Osteoblast (primary cell): Measurements from ENCODE around the gene AQP12A. TPM values are rescaled to one million over a fixed set of nuclear protein-coding genes. Genes with fewer than 3 reads are reported as not detected.

ENCODE experiments used
- DNase-seq: peaks from one replicate; pipeline ENCODE4 v3.0.0; 2011; ENCODE audit warnings: low spot score, mixed read lengths; ENCODE audit not compliant: insufficient read length; ENCODE audit errors: missing footprints
- H2AFZ ChIP-seq: 2 replicates; pipeline ENCODE4 v1.6.0; 2011; ENCODE audit warnings: mild to moderate bottlenecking, low read length
- H3K27ac ChIP-seq: 2 replicates; pipeline ENCODE4 v1.5.1; 2011; ENCODE audit warnings: mild to moderate bottlenecking, low read depth, low read length, moderate library complexity
- H3K27me3 ChIP-seq: 2 replicates; pipeline ENCODE4 v1.6.0; 2012; ENCODE audit warnings: mild to moderate bottlenecking, control low read depth, inconsistent platforms, low read length, moderate library complexity; ENCODE audit not compliant: insufficient read depth
- H3K36me3 ChIP-seq: 2 replicates; pipeline ENCODE4 v1.5.1; 2011; ENCODE audit warnings: mild to moderate bottlenecking, low read length, control low read depth, moderate library complexity; ENCODE audit not compliant: insufficient read depth
- H3K4me1 ChIP-seq: 2 replicates; pipeline ENCODE4 v1.5.1; 2011; ENCODE audit warnings: mild to moderate bottlenecking, low read length, control low read depth, moderate library complexity; ENCODE audit not compliant: insufficient read depth
- H3K4me2 ChIP-seq: 2 replicates; pipeline ENCODE4 v1.6.0; 2011; ENCODE audit warnings: mild to moderate bottlenecking, low read length; ENCODE audit not compliant: insufficient read depth
- H3K4me3 ChIP-seq: fragments of 200-600 bp; sonication (generic); 3 replicates; pipeline ENCODE4 v1.5.1; 2012; ENCODE audit warnings: mild to moderate bottlenecking, low read length, inconsistent platforms; ENCODE audit not compliant: insufficient read depth
- H3K79me2 ChIP-seq: 2 replicates; pipeline ENCODE4 v1.6.0; 2012; ENCODE audit warnings: mild to moderate bottlenecking, low read length, control low read depth, inconsistent platforms; ENCODE audit not compliant: insufficient read depth
- H3K9me3 ChIP-seq: 2 replicates; pipeline ENCODE4 v1.5.1; 2011; ENCODE audit warnings: low read depth, low read length, control low read depth
- H4K20me1 ChIP-seq: 2 replicates; pipeline ENCODE4 v1.6.0; 2012; ENCODE audit warnings: mild to moderate bottlenecking, low read length, control low read depth; ENCODE audit not compliant: insufficient read depth
- total RNA-seq: library from RNA; depleted of rRNA; stranded (reverse); fragments of >200 nt; gene quantifications from 2 replicates; pipeline ENCODE4 v1.2.3, GENCODE V29; 2012
- TF ChIP-seq, protein P1 (sequence below): IDR thresholded peaks from 2 replicates; pipeline ENCODE4 v1.5.1; 2011; ENCODE audit warnings: mild to moderate bottlenecking, low read depth, low read length, moderate library complexity; ENCODE audit errors: extremely low read depth

Gene AQP12A
- total RNA-seq, 1 donor, result not detected

GRCh38 chr2:240728361-240728760 is 36.7 kb downstream of the AQP12A start:
- no peak overlapping the region for H3K4me3 ChIP-seq
- no peaks in the 10 kb centered on the region for H3K79me2 ChIP-seq
- no peak for DNase-seq
- H3K4me2 ChIP-seq, result no peak overlapping the region
- H3K4me1 ChIP-seq, result no peaks in the 10 kb centered on the region
- no peaks in the 10 kb centered on the region for H4K20me1 ChIP-seq
- peaks cover 9% of the 10 kb centered on the region for H3K27me3 ChIP-seq
- TF ChIP-seq, protein P1, sequence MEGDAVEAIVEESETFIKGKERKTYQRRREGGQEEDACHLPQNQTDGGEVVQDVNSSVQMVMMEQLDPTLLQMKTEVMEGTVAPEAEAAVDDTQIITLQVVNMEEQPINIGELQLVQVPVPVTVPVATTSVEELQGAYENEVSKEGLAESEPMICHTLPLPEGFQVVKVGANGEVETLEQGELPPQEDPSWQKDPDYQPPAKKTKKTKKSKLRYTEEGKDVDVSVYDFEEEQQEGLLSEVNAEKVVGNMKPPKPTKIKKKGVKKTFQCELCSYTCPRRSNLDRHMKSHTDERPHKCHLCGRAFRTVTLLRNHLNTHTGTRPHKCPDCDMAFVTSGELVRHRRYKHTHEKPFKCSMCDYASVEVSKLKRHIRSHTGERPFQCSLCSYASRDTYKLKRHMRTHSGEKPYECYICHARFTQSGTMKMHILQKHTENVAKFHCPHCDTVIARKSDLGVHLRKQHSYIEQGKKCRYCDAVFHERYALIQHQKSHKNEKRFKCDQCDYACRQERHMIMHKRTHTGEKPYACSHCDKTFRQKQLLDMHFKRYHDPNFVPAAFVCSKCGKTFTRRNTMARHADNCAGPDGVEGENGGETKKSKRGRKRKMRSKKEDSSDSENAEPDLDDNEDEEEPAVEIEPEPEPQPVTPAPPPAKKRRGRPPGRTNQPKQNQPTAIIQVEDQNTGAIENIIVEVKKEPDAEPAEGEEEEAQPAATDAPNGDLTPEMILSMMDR, result no peak
- H3K36me3 ChIP-seq, result no peaks in the 10 kb centered on the region
- H3K27ac ChIP-seq, result no peak overlapping the region
- no peak overlapping the region for H2AFZ ChIP-seq
- H3K9me3 ChIP-seq, result no peaks in the 10 kb centered on the region

- Histone ChIP-seq H3K27ac (no peak overlapping the region), H3K36me3 (no peaks in the 10 kb centered on the region), H3K79me2 (no peaks in the 10 kb centered on the region), H4K20me1 (no peaks in the 10 kb centered on the region), H3K4me2 (no peak overlapping the region), H3K9me3 (no peaks in the 10 kb centered on the region), H3K27me3 (peaks cover 9% of the 10 kb centered on the region), H2AFZ (no peak overlapping the region), H3K4me3 (no peak overlapping the region), H3K4me1 (no peaks in the 10 kb centered on the region)
- DNase-seq, result no peak
- TF ChIP-seq, protein P1, result no peak
These were observed 37.2 kb downstream of the AQP12A start for GRCh38 chr2:240728827-240729226.

DNA sequence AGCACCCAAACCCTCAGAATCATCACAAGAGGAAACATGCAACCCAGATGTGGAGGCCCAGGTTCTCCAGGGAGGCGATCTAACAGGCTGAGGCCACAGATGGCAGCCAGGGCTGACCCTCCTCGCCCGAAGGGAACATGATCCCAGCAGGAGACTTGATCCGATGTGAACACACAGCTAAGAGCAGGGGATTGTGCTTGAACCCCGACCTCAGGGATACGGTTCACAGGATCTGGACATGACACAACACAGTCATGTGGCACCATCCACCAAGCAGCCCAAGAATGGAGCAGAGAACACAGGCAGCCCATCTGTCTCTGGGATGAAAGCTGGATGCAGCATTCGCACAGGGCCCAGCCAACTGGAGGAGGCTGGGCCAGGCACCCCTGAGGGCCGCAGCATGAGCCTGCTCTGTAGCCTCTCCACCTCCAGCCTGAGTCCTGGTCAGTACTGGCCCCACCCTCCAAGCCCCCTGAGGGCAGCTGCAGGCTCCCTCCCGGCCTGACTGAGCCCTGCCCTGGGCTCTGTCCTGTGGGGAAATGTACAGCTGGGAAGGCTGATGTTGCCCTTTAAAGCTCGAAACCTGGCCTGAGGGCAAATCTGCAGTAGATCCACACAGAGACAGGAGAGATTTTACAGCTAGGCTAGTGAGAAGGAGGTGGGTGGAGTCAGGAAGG is 39.0 kb downstream of the AQP12A start:
- TF ChIP-seq, protein P1, result no peak
- H3K4me3 ChIP-seq, result no peak overlapping the region
- H4K20me1 ChIP-seq, result no peaks in the 10 kb centered on the region
- H3K27ac ChIP-seq, result no peak overlapping the region
- no peak for DNase-seq
- H2AFZ ChIP-seq, result no peak overlapping the region
- H3K36me3 ChIP-seq, result no peaks in the 10 kb centered on the region
- H3K4me2 ChIP-seq, result no peak overlapping the region
- H3K9me3 ChIP-seq, result no peaks in the 10 kb centered on the region
- H3K4me1 ChIP-seq, result no peaks in the 10 kb centered on the region
- peaks cover 9% of the 10 kb centered on the region for H3K27me3 ChIP-seq
- H3K79me2 ChIP-seq, result no peaks in the 10 kb centered on the region

DNA sequence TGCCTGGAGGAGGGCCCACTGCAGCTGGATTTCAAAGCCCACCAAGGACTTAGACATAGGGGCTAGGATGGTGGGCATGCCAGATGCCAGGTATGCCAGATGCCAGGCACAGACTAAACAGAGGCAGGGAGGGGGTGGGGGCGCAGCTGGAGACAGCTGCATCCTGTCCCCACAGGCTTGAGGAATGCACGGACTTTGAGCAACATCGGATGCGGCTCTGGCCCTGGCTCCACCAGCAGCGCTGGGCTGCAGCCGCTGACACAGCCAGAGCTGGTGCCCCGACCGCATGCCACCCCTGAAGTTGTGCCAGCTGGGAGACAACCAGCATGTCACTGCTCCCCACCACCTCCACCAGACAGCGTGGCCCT is 39.5 kb downstream of the AQP12A start:
- peaks cover 9% of the 10 kb centered on the region for H3K27me3 ChIP-seq
- TF ChIP-seq, protein P1, result no peak
- no peaks in the 10 kb centered on the region for H3K36me3 ChIP-seq
- H3K4me2 ChIP-seq, result no peak overlapping the region
- no peak overlapping the region for H3K27ac ChIP-seq
- H3K4me3 ChIP-seq, result no peak overlapping the region
- no peaks in the 10 kb centered on the region for H4K20me1 ChIP-seq
- H3K4me1 ChIP-seq, result no peaks in the 10 kb centered on the region
- no peaks in the 10 kb centered on the region for H3K9me3 ChIP-seq
- H2AFZ ChIP-seq, result no peak overlapping the region
- DNase-seq, result no peak
- H3K79me2 ChIP-seq, result no peaks in the 10 kb centered on the region
